Upper lobe of left lung (tissue), 4 donors: ENCODE data around the gene TEX30.

Experiments
- CTCF ChIP-seq, 6 experiments: fragments of 450-650 bp in 4 of 6; fragments of 200-600 bp in 2 of 6; sonication (generic) in 2 of 6; IDR thresholded peaks; one replicate each; pipeline ENCODE4 v1.5.1; 2016 to 2019; ENCODE audit warnings: antibody characterized with exemption in 6 of 6
- EP300 ChIP-seq, 4 donors: sonication (generic); formaldehyde crosslinking; IDR thresholded peaks; one replicate each; pipeline ENCODE4 v1.5.1; 2017; ENCODE audit warnings: antibody characterized with exemption in 4 of 4, control low read depth in 2 of 4
- POLR2A ChIP-seq, 4 donors: fragments of 450-650 bp; IDR thresholded peaks; one replicate each; pipeline ENCODE4 v1.5.1; 2016 to 2017; ENCODE audit warnings: antibody characterized with exemption in 4 of 4, mild to moderate bottlenecking in 2 of 4
- POLR2AphosphoS5 ChIP-seq, 2 donors: sonication (generic); formaldehyde crosslinking; IDR thresholded peaks; one replicate each; pipeline ENCODE4 v1.5.1; 2017; ENCODE audit warnings: antibody characterized with exemption in 2 of 2

GRCh38 chr13:102816708-102817107, 43.1 kb upstream of the TEX30 start:
- no peak for TF ChIP-seq CTCF (IDR thresholded peaks at IDR 0.05)
- no peak for TF ChIP-seq POLR2AphosphoS5 (IDR thresholded peaks at IDR 0.05)
- no peak for TF ChIP-seq EP300 (IDR thresholded peaks at IDR 0.05)
- TF ChIP-seq POLR2A (IDR thresholded peaks at IDR 0.05) = no peak
